GM21528 (cell line): ENCODE measurements around the gene HYAL2.
A peak's percentile ranks its signal among the peaks of the same experiment; 100 is the strongest.
"Not testable (repeated sequence)": the region's sequence is repeated elsewhere in the genome, so short reads cannot be mapped to it uniquely, and the experiment has no call there.

Experiments
- ATAC-seq: cut with Tn5 transposase; IDR thresholded peaks from one replicate; pipeline ENCODE4 v1.9.1; 2021; ENCODE audit warnings: mild to moderate bottlenecking, moderate library complexity; ENCODE audit not compliant: unreplicated experiment, low FRiP score

Gene HYAL2

GRCh38 chr3:50294089-50294488 is 28.5 kb downstream of the HYAL2 start:
- no peak for ATAC-seq

DNA sequence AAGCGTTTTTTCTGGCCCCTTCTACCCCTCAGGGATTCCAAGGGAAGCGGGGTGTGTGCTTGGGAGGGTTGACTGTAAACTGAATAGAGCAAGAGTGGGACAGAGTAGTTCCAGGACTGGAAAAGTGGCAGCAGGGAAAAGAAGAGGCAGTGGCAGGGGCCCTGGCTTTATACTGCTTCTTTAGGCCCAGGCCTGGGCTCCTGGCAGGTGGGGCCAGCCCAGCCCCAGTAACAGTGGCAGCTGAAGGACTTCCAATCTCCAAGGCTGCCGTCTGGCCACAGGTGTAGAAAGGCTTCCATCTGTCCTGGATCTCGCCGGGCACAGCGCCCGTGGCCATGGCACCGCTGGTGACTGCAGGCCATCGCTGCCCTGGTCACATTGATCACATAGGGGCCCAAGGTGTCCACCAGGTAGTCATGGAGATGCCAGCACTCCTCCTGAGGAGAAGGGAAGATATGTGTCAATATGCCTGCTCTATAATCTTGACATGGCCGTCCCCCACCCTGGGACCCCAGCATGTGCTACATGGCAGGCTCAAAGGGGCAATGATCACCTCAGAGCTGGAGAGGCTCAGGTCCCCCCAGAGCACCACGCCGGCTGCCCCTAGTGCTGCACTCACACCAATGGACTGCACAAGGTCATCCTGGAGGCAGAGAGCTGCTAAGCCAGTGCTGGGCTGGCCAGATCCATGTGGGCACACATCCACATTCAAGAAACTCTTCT is 29.3 kb downstream of the HYAL2 start:
- ATAC-seq, result no peak

DNA sequence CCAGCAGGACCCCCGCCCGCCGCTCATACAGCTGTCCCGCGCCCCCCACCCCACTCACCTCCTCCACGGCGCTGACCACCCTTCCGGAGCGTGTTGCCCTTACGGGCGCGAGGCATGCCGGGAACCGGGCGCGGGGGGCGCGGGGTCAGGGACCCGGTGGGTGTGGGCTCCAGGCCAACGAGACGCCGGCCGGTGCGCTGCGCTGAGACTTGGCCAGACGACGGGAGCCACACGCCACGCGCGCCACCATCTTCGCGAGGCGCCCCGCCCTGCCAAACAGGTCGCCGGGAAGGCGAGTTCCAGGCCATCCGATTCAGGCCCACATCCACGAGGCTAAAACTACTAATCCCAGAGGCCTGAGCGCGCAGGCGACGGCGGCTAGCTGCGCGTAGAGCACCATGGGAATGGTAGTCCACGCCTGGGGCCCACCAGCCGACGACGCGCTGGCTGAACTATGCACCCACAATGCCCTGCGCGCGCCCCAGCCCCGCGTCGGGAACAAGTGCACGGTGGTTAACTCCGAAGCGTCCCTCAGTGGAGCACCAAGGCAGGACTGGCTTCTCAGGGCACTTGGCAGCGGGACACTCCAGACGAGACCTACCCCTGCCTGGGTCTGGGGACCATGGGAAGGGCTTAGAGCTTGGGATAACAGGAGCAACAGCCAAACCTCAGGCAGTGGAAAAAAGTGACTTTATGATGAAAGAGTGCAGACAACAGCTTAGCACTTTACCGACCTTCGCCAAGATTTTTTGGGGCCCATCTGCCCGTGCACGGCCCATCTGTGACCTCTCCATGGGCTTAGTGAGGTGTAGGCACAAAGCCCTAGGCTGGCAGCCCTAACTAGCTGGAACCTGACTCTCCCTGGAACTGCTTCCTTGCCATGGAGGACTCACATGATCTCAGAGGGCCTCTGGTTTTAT is 30.1 kb downstream of the HYAL2 start, which contains the start of gene IFRD2:
Gene IFRD2 (minus strand): TSS at position 271 of the 920 bp plus-strand sequence. CDS start 155 bp downstream, at position 116.
- peak; percentile 83 for ATAC-seq

DNA sequence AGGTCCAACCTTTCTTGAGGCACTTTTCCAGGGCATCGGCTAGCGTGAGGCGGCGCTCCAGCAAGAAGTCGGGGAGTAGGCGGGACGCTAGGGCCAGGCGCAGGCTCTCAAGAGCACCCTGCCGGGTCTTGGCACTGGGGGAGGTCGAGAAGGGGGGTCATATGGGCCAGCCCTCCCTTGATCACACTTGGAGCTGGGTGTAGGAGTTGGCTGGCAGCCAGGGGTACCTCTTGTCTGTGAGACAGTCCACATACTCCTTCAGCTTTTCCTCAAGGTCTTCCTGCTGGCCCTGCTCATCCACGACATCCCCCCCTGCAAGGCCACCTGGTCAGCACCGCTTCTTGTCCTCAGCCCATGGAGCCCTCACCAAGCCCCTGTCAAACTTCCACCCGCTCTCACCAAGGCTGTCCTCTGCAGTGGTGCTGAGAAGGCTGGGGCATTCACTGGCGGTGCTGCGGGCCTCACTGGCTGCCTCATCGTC is 32.3 kb downstream of the HYAL2 start:
- ATAC-seq, result no peak

DNA sequence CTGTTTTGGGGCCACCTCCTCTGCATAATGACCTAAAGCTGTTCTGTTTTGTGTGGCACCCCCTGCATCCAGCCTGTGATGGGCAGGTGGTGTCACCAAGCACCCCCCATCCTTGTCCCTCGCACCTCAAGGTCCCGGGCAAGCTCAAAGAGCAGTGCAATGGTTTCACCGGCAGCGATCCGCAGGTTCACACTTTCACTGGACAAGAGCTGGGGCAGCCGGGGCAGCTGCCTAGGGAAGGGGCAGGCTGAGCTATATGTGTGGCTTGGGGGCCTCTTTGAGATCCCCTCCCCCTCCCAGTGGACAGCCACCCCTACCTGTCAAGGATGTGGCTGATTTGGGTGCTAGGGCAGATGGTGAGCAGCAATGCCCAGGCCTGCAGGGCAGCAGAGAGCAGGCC is 33.4 kb downstream of the HYAL2 start:
- no peak for ATAC-seq

DNA sequence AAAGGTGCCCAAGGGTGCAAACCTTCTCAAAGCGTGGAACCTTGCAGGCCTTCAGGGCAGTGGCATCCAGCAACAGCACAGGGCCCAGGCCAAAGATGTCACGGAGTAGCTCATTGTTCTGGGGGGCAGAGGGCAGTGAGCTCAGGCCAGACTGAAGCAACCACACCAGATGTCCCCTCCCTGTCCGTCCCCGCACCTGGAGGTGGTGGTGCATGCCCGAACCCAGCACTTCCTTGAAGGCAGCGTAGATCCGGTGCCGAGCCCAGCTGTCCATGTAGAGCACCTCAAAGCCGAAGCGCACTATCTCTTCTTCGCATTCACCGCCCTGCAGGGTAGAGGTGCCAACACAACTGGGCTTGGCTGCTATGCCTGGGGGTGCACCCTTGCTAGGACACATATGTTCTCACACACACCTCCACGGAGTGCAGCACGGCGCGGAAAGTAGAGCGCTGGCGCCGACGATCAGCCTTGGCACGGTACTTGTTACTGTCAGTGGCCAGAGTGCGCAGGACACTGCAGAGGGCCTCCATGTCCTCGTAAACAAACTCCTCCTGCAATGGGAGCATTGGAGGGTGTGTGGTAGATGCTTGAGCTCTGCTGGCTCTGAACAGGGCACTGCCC is 34.0 kb downstream of the HYAL2 start:
- ATAC-seq, result no peak

DNA sequence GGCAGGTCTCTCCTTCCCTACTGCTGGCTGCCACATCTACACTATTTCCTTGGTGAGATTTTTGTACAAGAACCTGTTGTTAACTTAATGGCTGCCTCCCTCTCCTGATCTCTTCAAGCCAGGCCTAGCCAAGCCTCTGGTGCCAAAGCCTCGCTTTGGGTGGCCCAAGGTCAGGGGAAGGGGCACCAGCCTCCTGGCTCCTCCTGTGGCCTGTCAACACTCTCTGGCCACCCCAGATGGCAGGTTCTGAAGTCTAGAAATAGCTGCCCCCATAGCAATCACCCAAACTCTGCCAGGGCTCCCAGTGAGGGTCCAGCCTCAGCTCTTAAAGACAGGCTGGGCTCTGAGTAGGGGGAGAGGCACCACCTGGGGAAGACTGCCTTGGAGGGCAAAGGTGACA is 35.3 kb downstream of the HYAL2 start:
- ATAC-seq, result no peak

GRCh38 chr3:50286322-50287227 is 36.0 kb downstream of the HYAL2 start:
- ATAC-seq, result no peak

DNA sequence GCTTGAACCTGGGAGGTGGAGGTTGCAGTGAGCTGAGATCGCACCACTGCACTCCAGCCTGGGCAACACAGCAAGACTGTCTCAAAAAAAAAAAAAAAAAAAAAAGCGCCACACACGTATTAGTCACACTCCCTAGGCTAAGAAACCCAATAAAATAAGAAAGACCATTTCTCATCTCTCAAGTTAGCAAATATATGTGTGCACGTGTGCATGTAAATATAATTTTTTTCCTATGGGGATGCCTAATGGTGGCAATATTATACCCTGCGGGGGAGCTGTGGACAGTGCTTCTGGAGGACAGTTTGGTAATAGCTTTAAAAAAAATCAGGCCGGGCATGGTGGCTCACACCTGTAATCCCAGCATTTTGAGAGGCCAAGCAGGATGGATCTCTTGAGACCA is 38.4 kb downstream of the HYAL2 start:
- ATAC-seq, result not testable (repeated sequence)

- no peak for ATAC-seq
Measured at GRCh38 chr3:50279255-50280016, 43.1 kb downstream of the HYAL2 start.

GRCh38 chr3:50278880-50279224 is 43.7 kb downstream of the HYAL2 start, which contains the start of gene LSMEM2:
LSMEM2 (plus strand) TSS chr3:50279087; CDS start chr3:50279114, 27 bp downstream.
- no peak for ATAC-seq

- ATAC-seq, result no peak
Measured at GRCh38 chr3:50278123-50278879, 44.2 kb downstream of the HYAL2 start.

GRCh38 chr3:50276762-50277101 is 45.8 kb downstream of the HYAL2 start:
- no peak for ATAC-seq

DNA sequence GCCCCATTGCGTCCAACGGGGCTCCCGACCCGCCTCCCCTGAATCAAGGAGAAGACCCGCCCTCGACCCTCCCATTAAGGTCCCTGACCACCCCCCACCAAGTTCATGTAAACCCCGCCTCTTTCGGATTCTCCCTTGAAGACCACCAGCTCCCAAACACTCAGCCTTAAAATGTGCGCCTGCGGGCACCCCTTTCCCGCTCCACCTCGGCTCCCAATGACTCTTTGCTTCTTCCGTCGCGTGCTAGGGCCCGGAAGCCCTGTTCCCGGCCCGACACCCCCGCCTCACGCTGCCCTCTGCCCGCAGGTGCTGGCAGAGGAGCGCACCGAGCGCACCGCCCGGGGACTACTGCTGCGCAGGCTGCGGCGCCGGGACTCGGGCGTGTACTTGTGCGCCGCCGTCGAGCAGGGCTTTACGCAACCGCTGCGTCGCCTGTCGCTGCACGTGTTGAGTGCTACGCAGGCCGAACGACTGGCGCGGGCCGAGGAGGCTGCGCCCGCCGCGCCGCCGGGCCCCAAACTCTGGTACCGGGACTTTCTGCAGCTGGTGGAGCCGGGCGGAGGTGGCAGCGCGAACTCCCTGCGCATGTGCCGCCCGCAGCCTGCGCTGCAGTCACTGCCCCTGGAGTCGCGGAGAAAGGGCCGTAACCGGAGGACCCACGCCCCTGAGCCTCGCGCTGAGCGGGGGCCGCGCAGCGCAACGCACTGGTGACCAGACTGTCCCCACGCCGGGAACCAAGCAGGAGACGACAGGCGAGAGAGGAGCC is 46.4 kb downstream of the HYAL2 start:
- ATAC-seq, result no peak

- ATAC-seq, result no peak
Measured at GRCh38 chr3:50275141-50275995, 47.2 kb downstream of the HYAL2 start.

- no peak for ATAC-seq
Measured at GRCh38 chr3:50274371-50275104, 48.0 kb downstream of the HYAL2 start.
